Measurements from ENCODE around the gene CMPK1.
A peak's percentile ranks its signal among the peaks of the same experiment; 100 is the strongest.

The CMPK1 gene

DNA sequence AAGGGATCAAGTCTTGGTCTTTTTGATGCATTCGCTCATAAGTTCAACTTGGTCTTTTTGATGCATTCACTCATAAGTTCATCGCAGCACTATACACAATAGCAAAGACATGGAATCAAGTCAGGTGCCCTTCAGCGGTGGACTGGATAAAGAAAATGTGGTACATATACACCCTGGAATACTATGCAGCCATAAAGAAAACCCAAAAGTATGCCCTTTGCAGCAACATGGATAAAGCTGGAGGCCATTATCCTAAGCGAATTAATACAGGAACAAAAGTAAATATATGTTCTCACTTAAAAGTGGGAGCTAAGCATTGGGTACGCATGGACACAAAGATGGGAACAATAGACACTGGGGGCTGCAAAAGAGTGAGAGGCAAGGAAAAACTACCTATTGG is 52.7 kb downstream of the CMPK1 start:
- TF ChIP-seq, protein P1, sequence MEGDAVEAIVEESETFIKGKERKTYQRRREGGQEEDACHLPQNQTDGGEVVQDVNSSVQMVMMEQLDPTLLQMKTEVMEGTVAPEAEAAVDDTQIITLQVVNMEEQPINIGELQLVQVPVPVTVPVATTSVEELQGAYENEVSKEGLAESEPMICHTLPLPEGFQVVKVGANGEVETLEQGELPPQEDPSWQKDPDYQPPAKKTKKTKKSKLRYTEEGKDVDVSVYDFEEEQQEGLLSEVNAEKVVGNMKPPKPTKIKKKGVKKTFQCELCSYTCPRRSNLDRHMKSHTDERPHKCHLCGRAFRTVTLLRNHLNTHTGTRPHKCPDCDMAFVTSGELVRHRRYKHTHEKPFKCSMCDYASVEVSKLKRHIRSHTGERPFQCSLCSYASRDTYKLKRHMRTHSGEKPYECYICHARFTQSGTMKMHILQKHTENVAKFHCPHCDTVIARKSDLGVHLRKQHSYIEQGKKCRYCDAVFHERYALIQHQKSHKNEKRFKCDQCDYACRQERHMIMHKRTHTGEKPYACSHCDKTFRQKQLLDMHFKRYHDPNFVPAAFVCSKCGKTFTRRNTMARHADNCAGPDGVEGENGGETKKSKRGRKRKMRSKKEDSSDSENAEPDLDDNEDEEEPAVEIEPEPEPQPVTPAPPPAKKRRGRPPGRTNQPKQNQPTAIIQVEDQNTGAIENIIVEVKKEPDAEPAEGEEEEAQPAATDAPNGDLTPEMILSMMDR (conservative IDR thresholded peaks at IDR 0.05; ENCODE audit: low read depth, low read length) = no peak
- DNase-seq (ENCODE audit: low read depth) = no peak
- H3K4me3 ChIP-seq (ENCODE audit: low read length) = no peak overlapping the region

DNA sequence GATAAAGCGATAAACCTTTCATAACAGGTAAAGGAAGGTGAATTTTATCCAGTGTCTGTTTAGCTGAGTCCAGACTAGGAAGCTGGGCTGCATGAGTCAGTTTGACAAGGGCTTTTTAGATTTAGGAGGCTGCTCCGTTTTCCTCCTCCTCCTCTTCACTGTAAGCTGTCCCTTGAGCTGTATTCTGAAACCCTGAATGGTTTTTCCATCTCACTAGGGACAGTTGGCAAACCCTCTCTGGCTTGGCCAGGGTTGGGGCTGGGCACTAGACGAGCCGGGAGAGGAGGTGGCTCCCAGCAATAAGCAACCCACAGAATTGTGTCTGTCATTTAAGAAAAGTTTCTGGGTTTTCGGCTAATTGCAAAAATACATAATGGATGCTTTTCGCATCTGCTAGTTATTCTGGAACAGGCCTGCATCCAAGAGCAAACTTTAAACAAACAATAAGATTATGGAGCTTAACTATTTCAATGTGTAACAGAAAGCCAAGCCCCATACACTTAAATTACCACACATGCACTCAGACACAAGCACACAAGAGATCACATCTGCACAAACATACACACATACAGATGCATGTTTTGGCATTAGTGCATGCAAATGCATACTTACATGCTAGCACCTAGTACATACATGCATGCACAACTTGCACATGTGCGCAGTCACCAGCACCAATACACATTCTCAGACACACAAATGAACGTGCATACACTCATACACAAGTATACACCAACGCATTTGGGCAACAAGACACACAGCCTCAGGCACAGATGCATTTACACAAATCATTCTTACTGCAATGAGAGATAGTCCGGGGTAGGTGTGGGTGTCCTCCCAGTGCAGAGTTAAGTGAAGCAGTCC is 54.7 kb downstream of the CMPK1 start:
- no peak overlapping the region for H3K4me3 ChIP-seq (ENCODE audit: low read length)
- no peak for DNase-seq (ENCODE audit: low read depth)
- TF ChIP-seq, protein P1 (conservative IDR thresholded peaks at IDR 0.05; ENCODE audit: low read depth, low read length) = no peak

DNA sequence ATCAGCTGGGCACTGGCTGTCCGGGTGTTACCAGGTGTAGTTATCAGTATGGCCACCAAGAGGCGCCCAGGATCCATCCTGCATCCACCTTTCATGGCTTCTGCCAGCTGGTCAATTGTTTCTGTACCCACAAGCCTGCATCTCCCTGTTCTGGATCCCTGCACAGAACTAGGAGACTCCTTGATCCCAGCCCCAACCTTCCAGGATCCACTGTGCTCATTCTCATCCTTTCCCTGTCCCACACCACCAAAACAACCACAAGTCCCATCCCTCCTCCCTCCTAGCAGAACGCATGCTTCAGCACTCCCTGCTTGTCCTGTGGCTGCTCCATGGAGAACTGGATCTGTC is 55.3 kb downstream of the CMPK1 start:
- TF ChIP-seq, protein P1 (conservative IDR thresholded peaks at IDR 0.05; ENCODE audit: low read depth, low read length) = peak; percentile 86
- no peak for DNase-seq (ENCODE audit: low read depth)
- no peak overlapping the region for H3K4me3 ChIP-seq (ENCODE audit: low read length)

DNA sequence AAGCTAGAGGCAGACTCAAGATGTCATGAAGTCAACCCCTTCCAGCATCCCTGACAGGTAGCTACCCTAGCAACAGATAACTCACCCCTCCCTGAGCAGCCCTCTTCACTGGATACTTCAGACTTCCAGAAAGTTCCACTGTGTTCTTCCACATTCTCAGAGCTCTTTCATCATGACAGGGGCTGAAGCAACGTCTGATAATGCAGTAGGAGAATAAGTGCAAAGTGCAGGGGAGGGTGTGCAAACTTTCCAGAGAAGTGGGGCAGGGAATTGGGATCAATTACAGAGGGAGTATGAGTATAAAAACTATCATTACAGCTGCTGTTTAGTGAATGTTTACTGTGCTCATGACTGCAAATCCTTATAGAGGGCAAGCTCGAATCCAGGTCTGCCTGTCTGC is 56.1 kb downstream of the CMPK1 start:
- H3K4me3 ChIP-seq (ENCODE audit: low read length) = no peak overlapping the region
- TF ChIP-seq, protein P1 (conservative IDR thresholded peaks at IDR 0.05; ENCODE audit: low read depth, low read length) = no peak
- no peak for DNase-seq (ENCODE audit: low read depth)

DNA sequence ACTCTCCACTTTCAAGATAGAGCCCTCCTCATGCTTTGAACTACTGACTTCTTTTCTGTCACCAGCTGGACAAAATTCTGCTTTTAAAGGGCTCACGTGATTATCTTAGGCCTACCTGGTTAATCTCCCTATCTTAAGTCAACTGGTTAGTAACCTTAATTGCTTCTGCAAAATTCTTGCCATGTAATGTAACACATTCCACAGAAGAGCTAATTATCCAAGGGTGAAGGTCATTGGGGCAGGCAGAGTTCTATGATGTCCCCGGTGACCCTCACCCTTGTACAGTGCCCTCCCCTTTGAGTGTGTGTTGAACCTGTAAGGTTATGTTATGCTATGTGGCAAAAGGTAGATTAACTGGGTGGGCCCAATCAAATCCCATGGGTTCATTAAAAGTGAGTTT is 57.3 kb downstream of the CMPK1 start:
- no peak overlapping the region for H3K4me3 ChIP-seq (ENCODE audit: low read length)
- TF ChIP-seq, protein P1 (conservative IDR thresholded peaks at IDR 0.05; ENCODE audit: low read depth, low read length) = no peak
- no peak for DNase-seq (ENCODE audit: low read depth)

DNA sequence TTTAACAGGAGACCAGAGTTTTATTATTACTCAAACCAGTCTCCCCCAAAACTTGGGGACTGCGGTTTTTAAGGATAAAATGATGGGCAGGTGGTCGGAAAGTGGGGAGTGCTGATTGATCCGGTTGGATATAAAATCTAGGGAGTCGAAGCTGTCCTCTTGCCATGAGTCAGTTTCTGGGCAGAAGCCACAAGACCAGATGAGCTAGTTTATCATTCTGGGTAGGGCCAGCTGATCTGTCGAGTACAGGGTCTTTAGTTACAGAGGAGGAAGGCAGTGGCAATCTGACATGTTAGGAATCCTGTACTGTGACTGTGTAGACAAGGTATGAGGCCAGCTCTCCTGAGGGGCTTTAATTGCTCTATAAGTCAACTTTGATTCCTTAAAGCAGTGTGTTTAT is 59.6 kb downstream of the CMPK1 start:
- no peak for DNase-seq (ENCODE audit: low read depth)
- TF ChIP-seq, protein P1 (conservative IDR thresholded peaks at IDR 0.05; ENCODE audit: low read depth, low read length) = no peak
- H3K4me3 ChIP-seq (ENCODE audit: low read length) = no peak overlapping the region

DNA sequence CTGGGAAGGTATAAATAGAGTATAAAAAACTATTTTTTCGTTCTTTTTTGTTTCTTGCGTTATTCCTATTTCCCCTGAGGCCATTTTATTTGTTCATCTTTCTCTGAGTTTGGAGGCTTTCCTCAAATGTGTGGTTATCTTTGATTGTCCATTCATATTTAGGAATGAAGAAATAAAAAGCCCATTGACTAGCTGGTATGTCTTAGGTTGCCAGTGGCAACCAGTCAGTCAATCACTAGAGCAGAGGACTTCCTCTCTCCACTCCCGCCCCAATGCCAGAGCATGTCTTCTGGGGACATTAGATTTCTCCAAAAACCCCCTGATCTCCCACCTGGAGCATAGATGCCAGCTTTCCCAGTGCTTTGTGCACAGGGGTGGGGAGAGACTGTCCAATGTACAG is 61.8 kb downstream of the CMPK1 start:
- H3K4me3 ChIP-seq (ENCODE audit: low read length) = no peak overlapping the region
- DNase-seq (ENCODE audit: low read depth) = no peak
- TF ChIP-seq, protein P1 (conservative IDR thresholded peaks at IDR 0.05; ENCODE audit: low read depth, low read length) = no peak

Measured in retinal pigment epithelial cell (primary cell).